Neural progenitor cell (in vitro differentiated cells): ENCODE data around the gene RBFOX2. TPM values are rescaled to one million over a fixed set of nuclear protein-coding genes. Genes with fewer than 3 reads are reported as not detected.
"Not testable (repeated sequence)": the region's sequence is repeated elsewhere in the genome, so short reads cannot be mapped to it uniquely, and the experiment has no call there.

Experiments
- DNase-seq: peaks from one replicate; pipeline ENCODE4 v3.0.0-alpha.2; 2016; ENCODE audit warnings: low spot score
- H2AFZ ChIP-seq: fragments of 200-600 bp; sonication (generic); replicated peaks from 2 replicates; pipeline ENCODE4 v1.6.1; 2016; ENCODE audit warnings: antibody characterized with exemption
- H3F3A ChIP-seq: fragments of 200-600 bp; sonication (generic); 2 replicates; pipeline ENCODE4 v1.6.1; 2016; ENCODE audit warnings: antibody characterized with exemption, low read depth
- H3K27ac ChIP-seq: fragments of 200-600 bp; sonication (generic); 2 replicates; pipeline ENCODE4 v1.5.1; 2016; ENCODE audit warnings: mild to moderate bottlenecking
- H3K27me3 ChIP-seq: fragments of 200-600 bp; sonication (generic); 2 replicates; pipeline ENCODE4 v1.6.1; 2016; ENCODE audit warnings: mild to moderate bottlenecking, moderate library complexity
- H3K36me3 ChIP-seq: fragments of 200-600 bp; sonication (generic); 2 replicates; pipeline ENCODE4 v1.5.1; 2016
- H3K4me1 ChIP-seq: fragments of 200-600 bp; sonication (generic); 2 replicates; pipeline ENCODE4 v1.6.1; 2016; ENCODE audit warnings: mixed run types
- H3K4me2 ChIP-seq: fragments of 200-600 bp; sonication (generic); 2 replicates; pipeline ENCODE4 v1.6.1; 2016
- H3K4me3 ChIP-seq: fragments of 200-600 bp; sonication (generic); 2 replicates; pipeline ENCODE4 v1.5.1; 2016
- H3K79me2 ChIP-seq: fragments of 200-600 bp; sonication (generic); 2 replicates; pipeline ENCODE4 v1.6.1; 2016; ENCODE audit warnings: low read depth
- H3K9ac ChIP-seq: fragments of 200-600 bp; sonication (generic); 2 replicates; pipeline ENCODE4 v1.6.1; 2016
- H3K9me3 ChIP-seq: fragments of 200-600 bp; sonication (generic); 2 replicates; pipeline ENCODE4 v1.5.1; 2016; ENCODE audit warnings: low read depth
- H4K20me1 ChIP-seq: fragments of 200-600 bp; sonication (generic); 2 replicates; pipeline ENCODE4 v1.6.1; 2016; ENCODE audit warnings: low read depth
- H3K27ac Mint-ChIP-seq: 3 replicates; pipeline ENCODE4 v1.8.0; 2021; ENCODE audit warnings: mixed read lengths
- H3K27me3 Mint-ChIP-seq: 2 replicates; pipeline ENCODE4 v1.8.0; 2022; ENCODE audit warnings: low read depth, mild to moderate bottlenecking, inconsistent platforms, moderate library complexity, mixed read lengths; ENCODE audit not compliant: insufficient read depth
- H3K36me3 Mint-ChIP-seq: 3 replicates; pipeline ENCODE4 v1.8.0; 2021; ENCODE audit warnings: mixed read lengths
- H3K4me1 Mint-ChIP-seq: 3 replicates; pipeline ENCODE4 v1.8.0; 2021; ENCODE audit warnings: mixed read lengths
- H3K4me3 Mint-ChIP-seq: 3 replicates; pipeline ENCODE4 v1.8.0; 2021; ENCODE audit warnings: mild to moderate bottlenecking, moderate library complexity, mixed read lengths
- H3K9me3 Mint-ChIP-seq: 3 replicates; pipeline ENCODE4 v1.8.0; 2020; ENCODE audit warnings: mixed read lengths
- EZH2 ChIP-seq: fragments of 200-600 bp; sonication (generic); IDR thresholded peaks from 2 replicates; pipeline ENCODE4 v1.6.1; 2017; ENCODE audit warnings: antibody characterized with exemption, mild to moderate bottlenecking, moderate library complexity
- EZH2phosphoT487 ChIP-seq: fragments of 200-600 bp; sonication (generic); IDR thresholded peaks from 2 replicates; pipeline ENCODE4 v1.6.1; 2017; ENCODE audit warnings: antibody characterized with exemption
- total RNA-seq: library from RNA; depleted of rRNA; stranded (reverse); fragments of >200 nt; gene quantifications from 2 replicates; pipeline ENCODE4 v1.2.3, GENCODE V29; 2015; ENCODE audit warnings: low replicate concordance
- TF ChIP-seq, protein P1 (sequence below): fragments of 200-600 bp; sonication (generic); IDR thresholded peaks from 2 replicates; pipeline ENCODE4 v1.5.1; 2017; ENCODE audit warnings: antibody characterized with exemption, mild to moderate bottlenecking

The RBFOX2 gene
- total RNA-seq, 1 donor from 2014 or later: 163 TPM

DNA sequence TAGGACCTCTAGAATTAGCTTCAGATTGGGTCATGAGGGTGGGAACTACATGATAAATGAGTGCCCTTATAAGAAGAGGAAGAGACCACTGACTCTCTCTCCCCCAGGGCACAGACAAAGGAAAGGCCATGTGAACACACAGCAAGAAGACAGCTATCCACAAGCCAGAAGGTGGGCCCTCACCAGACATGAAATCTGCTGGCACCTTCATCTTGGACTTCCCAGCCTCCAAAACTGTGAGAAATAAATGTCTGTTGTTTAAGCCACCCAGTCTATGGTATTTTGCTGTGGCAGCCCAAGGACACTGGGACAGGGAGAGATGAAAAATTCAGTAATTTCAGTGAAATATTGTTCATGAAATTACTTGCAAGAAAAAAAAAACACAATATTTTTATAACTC lies 5.9 kb downstream of the RBFOX2 start:
- H3K9me3 Mint-ChIP-seq: peaks cover 10% of the 10 kb centered on the region
- Histone ChIP-seq H3K9me3 (no peaks in the 10 kb centered on the region), H4K20me1 (peaks cover 70% of the 10 kb centered on the region), H2AFZ (no peak overlapping the region), H3K4me1 (peaks cover 47% of the 10 kb centered on the region), H3K4me3 (no peak overlapping the region), H3K4me2 (no peak overlapping the region), H3F3A (peaks cover 25% of the 10 kb centered on the region), H3K27ac (no peak overlapping the region), H3K27me3 (no peaks in the 10 kb centered on the region), H3K79me2 (peaks cover 100% of the 10 kb centered on the region), H3K36me3 (no peaks in the 10 kb centered on the region), H3K9ac (no peak overlapping the region)
- no peak for DNase-seq
- peaks cover 21% of the 10 kb centered on the region for H3K36me3 Mint-ChIP-seq
- peak overlapping the region; percentile 52 for H3K27ac Mint-ChIP-seq
- no peak overlapping the region for H3K4me3 Mint-ChIP-seq
- TF ChIP-seq EZH2 (no peak), EZH2phosphoT487 (no peak)
- TF ChIP-seq, protein P1, sequence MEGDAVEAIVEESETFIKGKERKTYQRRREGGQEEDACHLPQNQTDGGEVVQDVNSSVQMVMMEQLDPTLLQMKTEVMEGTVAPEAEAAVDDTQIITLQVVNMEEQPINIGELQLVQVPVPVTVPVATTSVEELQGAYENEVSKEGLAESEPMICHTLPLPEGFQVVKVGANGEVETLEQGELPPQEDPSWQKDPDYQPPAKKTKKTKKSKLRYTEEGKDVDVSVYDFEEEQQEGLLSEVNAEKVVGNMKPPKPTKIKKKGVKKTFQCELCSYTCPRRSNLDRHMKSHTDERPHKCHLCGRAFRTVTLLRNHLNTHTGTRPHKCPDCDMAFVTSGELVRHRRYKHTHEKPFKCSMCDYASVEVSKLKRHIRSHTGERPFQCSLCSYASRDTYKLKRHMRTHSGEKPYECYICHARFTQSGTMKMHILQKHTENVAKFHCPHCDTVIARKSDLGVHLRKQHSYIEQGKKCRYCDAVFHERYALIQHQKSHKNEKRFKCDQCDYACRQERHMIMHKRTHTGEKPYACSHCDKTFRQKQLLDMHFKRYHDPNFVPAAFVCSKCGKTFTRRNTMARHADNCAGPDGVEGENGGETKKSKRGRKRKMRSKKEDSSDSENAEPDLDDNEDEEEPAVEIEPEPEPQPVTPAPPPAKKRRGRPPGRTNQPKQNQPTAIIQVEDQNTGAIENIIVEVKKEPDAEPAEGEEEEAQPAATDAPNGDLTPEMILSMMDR: no peak
- peaks cover 58% of the 10 kb centered on the region for H3K4me1 Mint-ChIP-seq
- H3K27me3 Mint-ChIP-seq: no peaks in the 10 kb centered on the region

DNA sequence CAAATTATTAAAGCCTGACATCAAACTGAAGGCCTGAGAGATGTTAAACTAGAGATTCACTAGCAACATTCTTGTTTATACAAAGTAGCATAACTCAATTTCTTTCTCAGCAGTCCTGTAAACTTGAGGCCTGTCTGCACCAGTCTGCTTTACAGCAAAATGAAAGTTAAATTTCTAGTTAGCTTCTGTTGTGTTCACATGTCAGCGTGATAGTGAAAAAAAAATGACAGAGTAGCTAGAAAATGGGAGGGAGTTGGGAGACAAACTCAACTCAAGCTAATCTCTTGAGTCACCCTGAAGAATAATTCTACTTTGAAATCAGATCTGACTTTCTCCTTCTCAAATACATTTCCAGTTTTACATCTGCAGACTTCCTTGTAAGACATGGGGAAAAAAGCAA lies 6.5 kb downstream of the RBFOX2 start:
- Histone ChIP-seq H4K20me1 (peaks cover 70% of the 10 kb centered on the region), H3K4me1 (peaks cover 51% of the 10 kb centered on the region), H3K36me3 (no peaks in the 10 kb centered on the region), H3K4me3 (no peak overlapping the region), H3K27ac (no peak overlapping the region), H3F3A (peaks cover 22% of the 10 kb centered on the region), H3K27me3 (no peaks in the 10 kb centered on the region), H3K4me2 (no peak overlapping the region), H3K9me3 (no peaks in the 10 kb centered on the region), H2AFZ (no peak overlapping the region), H3K79me2 (peaks cover 100% of the 10 kb centered on the region), H3K9ac (no peak overlapping the region)
- H3K4me1 Mint-ChIP-seq: peaks cover 58% of the 10 kb centered on the region
- no peak for TF ChIP-seq EZH2
- TF ChIP-seq, protein P1: no peak
- no peak for TF ChIP-seq EZH2phosphoT487
- no peak overlapping the region for H3K27ac Mint-ChIP-seq
- H3K27me3 Mint-ChIP-seq: no peaks in the 10 kb centered on the region
- H3K36me3 Mint-ChIP-seq: peaks cover 21% of the 10 kb centered on the region
- H3K9me3 Mint-ChIP-seq: peaks cover 10% of the 10 kb centered on the region
- H3K4me3 Mint-ChIP-seq: peak overlapping the region; percentile 8
- DNase-seq: no peak

DNA sequence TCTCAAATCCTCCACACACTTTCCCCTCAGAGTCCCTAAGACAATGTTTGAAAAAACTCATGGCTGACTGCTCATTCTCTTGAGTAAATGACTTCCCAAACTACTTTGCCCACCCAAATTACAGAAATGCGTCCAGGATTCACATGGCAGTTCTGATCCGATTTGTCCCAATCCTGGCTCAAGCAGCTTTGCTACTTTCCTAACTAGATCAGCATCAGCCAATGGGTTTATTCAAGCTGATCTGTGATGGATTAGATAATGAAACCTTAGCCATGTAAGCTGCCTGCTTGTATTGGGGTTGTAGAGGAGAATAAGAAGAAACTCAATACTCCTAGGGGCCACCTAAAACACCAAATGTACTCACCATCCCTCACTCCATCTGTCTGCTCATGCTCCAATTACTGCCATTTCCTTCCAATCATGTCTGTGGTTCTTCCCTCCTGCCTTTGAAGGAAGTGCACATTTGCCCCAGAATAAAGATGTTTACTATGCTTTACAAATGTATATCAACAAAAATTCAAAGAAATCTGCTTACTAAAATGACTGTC lies 6.9 kb downstream of the RBFOX2 start:
- DNase-seq: no peak
- no peak overlapping the region for H2AFZ ChIP-seq
- H4K20me1 ChIP-seq: peaks cover 70% of the 10 kb centered on the region
- peaks cover 100% of the 10 kb centered on the region for H3K79me2 ChIP-seq
- H3K27me3 Mint-ChIP-seq: no peaks in the 10 kb centered on the region
- no peak overlapping the region for H3K27ac ChIP-seq
- no peak for TF ChIP-seq EZH2
- TF ChIP-seq EZH2phosphoT487: no peak
- TF ChIP-seq, protein P1: no peak
- H3K4me2 ChIP-seq: no peak overlapping the region
- peaks cover 58% of the 10 kb centered on the region for H3K4me1 Mint-ChIP-seq
- peak overlapping the region; percentile 8 for H3K4me3 Mint-ChIP-seq
- no peak overlapping the region for H3K27ac Mint-ChIP-seq
- H3K9me3 ChIP-seq: no peaks in the 10 kb centered on the region
- H3K36me3 Mint-ChIP-seq: peaks cover 21% of the 10 kb centered on the region
- H3F3A ChIP-seq: peaks cover 22% of the 10 kb centered on the region
- H3K4me3 ChIP-seq: no peak overlapping the region
- no peaks in the 10 kb centered on the region for H3K36me3 ChIP-seq
- no peak overlapping the region for H3K9ac ChIP-seq
- peaks cover 51% of the 10 kb centered on the region for H3K4me1 ChIP-seq
- H3K27me3 ChIP-seq: no peaks in the 10 kb centered on the region
- peaks cover 10% of the 10 kb centered on the region for H3K9me3 Mint-ChIP-seq

DNA sequence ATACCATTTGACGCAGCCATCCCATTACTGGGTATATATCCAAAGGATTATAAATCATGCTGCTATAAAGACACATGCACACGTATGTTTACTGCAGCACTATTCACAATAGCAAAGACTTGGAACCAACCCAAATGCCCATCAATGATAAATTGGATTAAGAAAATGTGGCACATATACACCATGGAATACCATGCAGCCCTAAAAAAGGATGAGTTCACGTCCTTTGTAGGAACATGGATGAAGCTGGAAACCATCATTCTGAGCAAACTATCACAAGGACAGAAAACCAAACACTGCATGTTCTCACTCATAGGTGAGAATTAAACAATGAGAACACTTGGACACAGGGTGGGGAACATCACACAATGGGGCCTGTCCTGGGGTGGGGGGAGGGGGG lies 7.8 kb downstream of the RBFOX2 start:
- H4K20me1 ChIP-seq: peaks cover 72% of the 10 kb centered on the region
- Mint-ChIP-seq H3K4me1 (peaks cover 60% of the 10 kb centered on the region), H3K36me3 (peaks cover 20% of the 10 kb centered on the region)

More for the DNA sequence above, 7.8 kb downstream of the RBFOX2 start:
- H3K9me3 Mint-ChIP-seq: peaks cover 10% of the 10 kb centered on the region
- H3F3A ChIP-seq: peaks cover 26% of the 10 kb centered on the region
- not testable (repeated sequence) for H2AFZ ChIP-seq, H3K27me3 Mint-ChIP-seq, DNase-seq, H3K27ac Mint-ChIP-seq, H3K9me3 ChIP-seq, H3K4me2 ChIP-seq, H3K4me3 Mint-ChIP-seq, H3K4me3 ChIP-seq, H3K27ac ChIP-seq, H3K36me3 ChIP-seq, H3K9ac ChIP-seq, H3K27me3 ChIP-seq
- H3K4me1 ChIP-seq: peaks cover 57% of the 10 kb centered on the region
- H3K79me2 ChIP-seq: peaks cover 100% of the 10 kb centered on the region
